Heart left ventricle (tissue), 16 donors: ENCODE data around the gene RTN4RL2. TPM values are rescaled to one million over a fixed set of nuclear protein-coding genes. Genes with fewer than 3 reads are reported as not detected.

ENCODE experiments used
- ATAC-seq, 4 donors: fragments of 200-7000 bp; cut with Tn5 transposase; one replicate each; pipeline ENCODE4 v1.9.1; 2020 to 2022; ENCODE audit warnings: moderate library complexity in 4 of 4, mild to moderate bottlenecking in 3 of 4, moderate number of reproducible peaks in 1 of 4
- DNase-seq, 5 donors: peaks; one replicate each; pipeline ENCODE4 v3.0.0-alpha.2; 2020
- H3K27ac ChIP-seq, 12 donors: fragments of 200-600 bp; sonication (generic) in 4 of 12; one replicate each; pipeline versions ENCODE4 v1.5.0 to v1.8.0; 2016 to 2022; ENCODE audit warnings: mild to moderate bottlenecking in 2 of 12
- H3K27me3 ChIP-seq, 9 donors: fragments of 200-600 bp; sonication (generic) in 2 of 9; one replicate each; pipeline versions ENCODE4 v1.5.1 to v1.8.0; 2016 to 2022; ENCODE audit warnings: mild to moderate bottlenecking in 3 of 9
- H3K36me3 ChIP-seq, 9 donors: fragments of 200-600 bp; sonication (generic) in 2 of 9; one replicate each; pipeline versions ENCODE4 v1.5.0 to v1.8.0; 2018 to 2022; ENCODE audit warnings: mild to moderate bottlenecking in 2 of 9
- H3K4me1 ChIP-seq, 12 donors: fragments of 200-600 bp; sonication (generic) in 4 of 12; one replicate each; pipeline versions ENCODE4 v1.5.0 to v1.8.0; 2016 to 2022; ENCODE audit warnings: mild to moderate bottlenecking in 3 of 12
- H3K4me3 ChIP-seq, 12 donors: fragments of 200-600 bp; sonication (generic) in 4 of 12; one replicate each; pipeline versions ENCODE4 v1.5.0 to v1.8.0; 2017 to 2022; ENCODE audit warnings: mild to moderate bottlenecking in 9 of 12, moderate library complexity in 4 of 12
- H3K9me3 ChIP-seq, 12 donors: fragments of 200-600 bp; sonication (generic) in 4 of 12; one replicate each; pipeline versions ENCODE4 v1.5.0 to v1.8.0; 2016 to 2022; ENCODE audit warnings: mild to moderate bottlenecking in 1 of 12
- POLR2A ChIP-seq, 2 donors: fragments of 450-650 bp; IDR thresholded peaks; one replicate each; pipeline ENCODE4 v1.6.1; 2017; ENCODE audit warnings: antibody characterized with exemption in 2 of 2, mild to moderate bottlenecking in 2 of 2, moderate library complexity in 2 of 2
- WGBS, 4 donors: extraction: QIAGEN DNeasy Blood & Tissue Kit in 2 of 4; methylation state at CpG; one replicate each; pipeline versions ENCODE4 v1.1.5 to v1.1.7; 2013 to 2018; 5-methylcytosine and 5-hydroxymethylcytosine counted together
- intact Hi-C, 10 donors: fragments of 100-400 bp; cut with DNase I; formaldehyde crosslinking; loops; one replicate each; pipeline versions ENCODE4 v1.11.1 to v1.14.2; 2022
- polyA plus RNA-seq, 2 donors: library from polyadenylated mRNA; stranded (reverse); fragments of 200-250 nt; gene quantifications; one replicate each; pipeline ENCODE4 v1.2.3, GENCODE V29; 2013
- total RNA-seq, 9 donors: library from RNA; depleted of rRNA in 2 of 9; stranded (reverse); fragments of >200 nt in 2 of 9; fragmentation: NEBNext Ultra II Directional in 3 of 9; extraction: Animal tissue kit (Norgen Biotek cat#: 25700) in 3 of 9; gene quantifications; one replicate each; pipeline versions ENCODE4 v1.1.0 to v1.2.4, GENCODE V29; 2016 to 2023
- TF ChIP-seq, protein P1 (sequence below), 12 donors: fragments of 200-600 bp; sonication (generic) in 4 of 12; IDR thresholded peaks; one replicate each; pipeline versions ENCODE4 v1.5.0 to v1.8.0; 2018 to 2022; ENCODE audit warnings: antibody characterized with exemption in 12 of 12, mild to moderate bottlenecking in 5 of 12
- donor health status: ischemic (EF 13 %, LVEDD 7.1; RV severe dilation, severe dysfunction).
- donor health status: healthy with polysubstance abuse.
- donor health status: DM: no; HTN: yes; CAD: no.
- donor health status: DM: no; HTN: no; CAD: no.
- donor health status: ischemic (EF 25% LVEDD 6.9; RV normal size, moderate dysfunction).
- donor health status: ischemic (EF 25% LVEDD 5.7; RV mildly dilated, moderate dysfunction).
- donor health status: healthy.
- donor health status: DM: yes; HTN: yes; CAD: no.
- donor health status: ischemic (EF 35%, LVEDD 5.7; RV mildly dilated, moderate dysfunction).
- donor health status: nonischemic (EF 11% LVEDD 7.7; RV severe dilation, severe dysfunction).
- donor health status: DM: yes; HTN: yes; CAD: no.
- donor health status: PGD.
- donor health status: ischemic (EF 29% LVEDD 5.4; RV normal size, mild dysfunction).
- donor health status: nonischemic (EF 23%, LVEDD 6.1; RV moderate dilation, normal function).

RTN4RL2 gene
- total and polyA plus RNA-seq, 11 donors: 0.58 to 2.1 (median 1.1) TPM

DNA sequence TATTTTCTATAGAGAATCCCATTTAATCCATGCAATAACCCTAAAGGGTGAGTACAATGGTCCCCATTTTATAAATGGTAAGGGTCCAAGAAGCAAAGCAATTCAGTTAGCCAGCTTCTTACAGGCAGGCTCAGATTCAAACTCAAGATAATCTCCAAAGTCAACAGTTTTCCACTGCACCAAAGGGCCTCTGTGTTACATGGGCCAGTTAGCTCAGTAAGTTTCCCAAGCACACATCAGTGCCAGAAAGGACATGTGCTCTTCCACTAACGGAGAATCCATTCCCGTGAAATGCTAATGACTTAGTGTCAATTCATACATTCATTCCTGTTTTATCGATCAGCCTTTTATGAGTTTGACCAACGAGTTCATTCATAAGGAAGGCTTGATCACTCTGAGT lies 44.2 kb downstream of the RTN4RL2 start:
- no peak for ATAC-seq
- no peak for DNase-seq
- Histone ChIP-seq H3K27me3 (no peaks in the 10 kb centered on the region), H3K27ac (no peak overlapping the region), H3K36me3 (peaks cover 0 to 25% (median 0%) of the 10 kb centered on the region in 9 donors), H3K9me3 (no peaks in the 10 kb centered on the region), H3K4me1 (peaks cover 0 to 23% (median 10%) of the 10 kb centered on the region in 12 donors), H3K4me3 (no peak overlapping the region)
- TF ChIP-seq POLR2A (IDR thresholded peaks at IDR 0.05): no peak
- TF ChIP-seq, protein P1, sequence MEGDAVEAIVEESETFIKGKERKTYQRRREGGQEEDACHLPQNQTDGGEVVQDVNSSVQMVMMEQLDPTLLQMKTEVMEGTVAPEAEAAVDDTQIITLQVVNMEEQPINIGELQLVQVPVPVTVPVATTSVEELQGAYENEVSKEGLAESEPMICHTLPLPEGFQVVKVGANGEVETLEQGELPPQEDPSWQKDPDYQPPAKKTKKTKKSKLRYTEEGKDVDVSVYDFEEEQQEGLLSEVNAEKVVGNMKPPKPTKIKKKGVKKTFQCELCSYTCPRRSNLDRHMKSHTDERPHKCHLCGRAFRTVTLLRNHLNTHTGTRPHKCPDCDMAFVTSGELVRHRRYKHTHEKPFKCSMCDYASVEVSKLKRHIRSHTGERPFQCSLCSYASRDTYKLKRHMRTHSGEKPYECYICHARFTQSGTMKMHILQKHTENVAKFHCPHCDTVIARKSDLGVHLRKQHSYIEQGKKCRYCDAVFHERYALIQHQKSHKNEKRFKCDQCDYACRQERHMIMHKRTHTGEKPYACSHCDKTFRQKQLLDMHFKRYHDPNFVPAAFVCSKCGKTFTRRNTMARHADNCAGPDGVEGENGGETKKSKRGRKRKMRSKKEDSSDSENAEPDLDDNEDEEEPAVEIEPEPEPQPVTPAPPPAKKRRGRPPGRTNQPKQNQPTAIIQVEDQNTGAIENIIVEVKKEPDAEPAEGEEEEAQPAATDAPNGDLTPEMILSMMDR (IDR thresholded peaks at IDR 0.05): no peak
- intact Hi-C loops: no loop called here
- WGBS, 4 donors: 75 to 93% (median 89%) methylated on average over 4 of the region's 4 CpGs

DNA sequence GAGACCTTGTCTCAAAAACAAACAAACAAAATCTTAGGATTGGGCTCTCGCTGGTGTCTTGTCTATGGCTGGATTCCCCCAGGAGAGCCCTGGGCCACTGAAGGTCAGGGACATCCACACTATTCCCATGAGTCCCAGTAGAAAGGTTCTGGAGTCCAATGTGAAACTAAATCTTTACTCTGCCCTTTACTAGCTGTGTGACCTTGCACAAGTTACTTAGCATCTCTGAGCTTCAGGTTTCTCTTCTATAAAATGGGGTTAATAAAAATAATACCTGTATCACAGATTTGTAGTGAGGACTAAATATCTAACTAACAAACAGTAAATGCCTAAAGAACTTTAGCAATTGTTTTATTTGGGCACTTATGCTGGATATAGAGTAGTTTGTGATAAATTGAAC lies 46.2 kb downstream of the RTN4RL2 start:
- WGBS, 4 donors: 70 to 87% (median 78%) methylated on average over 1 of the region's 1 CpG
- Histone ChIP-seq H3K36me3 (peaks cover 0 to 25% (median 0%) of the 10 kb centered on the region in 9 donors), H3K27me3 (no peaks in the 10 kb centered on the region), H3K9me3 (no peaks in the 10 kb centered on the region), H3K4me1 (peaks cover 0 to 6% (median 0%) of the 10 kb centered on the region in 12 donors), H3K27ac (no peak overlapping the region), H3K4me3 (no peak overlapping the region)
- DNase-seq: no peak
- ATAC-seq: no peak
- no peak for TF ChIP-seq POLR2A (IDR thresholded peaks at IDR 0.05)
- TF ChIP-seq, protein P1 (IDR thresholded peaks at IDR 0.05): no peak
- intact Hi-C loops: no loop called here

DNA sequence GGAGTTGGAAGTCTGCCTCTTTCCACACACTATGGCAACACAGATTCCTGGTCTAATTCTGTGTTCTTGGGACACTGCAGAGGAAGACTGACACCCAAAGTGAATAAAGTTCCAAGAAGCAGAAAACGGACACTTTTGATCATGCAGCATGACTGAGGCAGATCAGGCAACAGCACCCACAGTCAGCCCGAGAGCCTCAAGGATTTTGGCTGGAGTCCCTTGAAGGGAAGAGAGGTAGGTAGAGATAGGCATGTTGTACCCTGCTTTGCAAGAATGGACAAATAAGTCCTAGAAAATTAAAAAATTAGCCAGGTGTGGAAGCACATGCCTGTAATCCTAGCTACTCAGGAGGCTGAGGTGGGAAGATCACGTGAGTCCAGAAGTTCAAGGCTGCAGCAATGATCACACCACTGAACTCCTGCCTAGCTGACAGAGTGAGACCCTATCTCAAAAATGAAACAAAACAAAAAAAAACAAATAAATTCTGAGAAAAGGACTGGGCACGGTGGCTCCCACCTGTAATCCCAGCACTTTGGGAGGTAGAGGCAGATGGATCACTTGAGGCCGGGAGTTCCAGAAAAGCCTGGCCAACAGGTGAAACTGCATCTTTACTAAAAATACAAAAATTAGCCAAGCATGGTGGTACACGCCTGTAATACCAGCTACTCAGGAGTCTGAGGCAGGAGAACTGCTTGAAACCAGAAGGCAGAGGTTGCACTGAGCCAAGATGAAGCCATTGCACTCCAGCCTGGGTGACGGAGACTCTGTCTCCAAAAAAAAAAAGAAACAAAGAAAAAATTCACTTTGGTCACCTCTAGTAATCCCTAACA lies 48.2 kb downstream of the RTN4RL2 start:
- H3K4me3 ChIP-seq: no peak overlapping the region
- TF ChIP-seq, protein P1 (IDR thresholded peaks at IDR 0.05): no peak
- no peak for TF ChIP-seq POLR2A (IDR thresholded peaks at IDR 0.05)
- WGBS, 4 donors: 90 to 95% (median 94%) methylated on average over 7 of the region's 7 CpGs
- no peak for ATAC-seq
- H3K4me1 ChIP-seq: peaks cover 0 to 5% (median 0%) of the 10 kb centered on the region in 12 donors
- DNase-seq: no peak
- intact Hi-C loops: no loop called here
- no peaks in the 10 kb centered on the region for H3K9me3 ChIP-seq
- H3K27ac ChIP-seq: no peak overlapping the region
- H3K36me3 ChIP-seq: peaks cover 0 to 21% (median 0%) of the 10 kb centered on the region in 9 donors
- no peaks in the 10 kb centered on the region for H3K27me3 ChIP-seq

DNA sequence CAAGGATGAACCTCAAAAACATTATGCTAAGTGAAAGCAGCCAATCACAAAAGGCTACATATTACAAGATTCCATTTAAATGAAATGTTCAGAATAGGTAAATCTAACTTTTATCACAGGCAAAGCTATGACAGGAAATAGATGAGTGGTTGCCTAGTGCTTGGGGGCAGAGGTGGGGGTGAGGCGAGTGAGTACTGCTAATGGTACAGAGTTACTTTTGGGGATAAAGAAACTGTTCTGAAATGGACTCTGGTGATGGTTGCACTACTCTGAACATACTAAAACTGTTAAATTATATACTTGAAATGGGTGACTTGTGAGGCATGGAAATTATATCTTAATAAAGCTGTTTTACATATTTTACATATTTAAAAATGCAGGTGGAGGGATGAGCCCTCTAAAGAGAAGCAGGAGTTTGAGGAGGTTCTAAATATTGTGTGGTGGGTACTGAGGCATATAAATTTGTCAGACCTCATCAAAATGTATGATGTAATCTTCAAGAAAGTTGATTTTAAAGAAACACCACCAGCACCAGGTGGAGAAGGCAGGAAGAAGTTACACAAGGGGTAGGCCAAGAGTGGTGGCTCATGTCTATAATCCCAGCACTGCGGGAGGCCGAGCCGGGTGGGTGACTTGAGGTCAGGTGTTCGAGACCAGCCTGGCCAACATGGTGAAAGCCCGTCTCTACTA lies 51.6 kb downstream of the RTN4RL2 start:
- Histone ChIP-seq H3K4me1 (peaks cover 0 to 25% (median 12%) of the 10 kb centered on the region in 12 donors), H3K27me3 (no peaks in the 10 kb centered on the region), H3K4me3 (no peak overlapping the region), H3K27ac (no peak overlapping the region), H3K36me3 (peaks cover 0 to 8% (median 0%) of the 10 kb centered on the region in 9 donors), H3K9me3 (no peaks in the 10 kb centered on the region)
- intact Hi-C loops: loop anchor here in 1 of 10 donors (10.0 kb wide), 1 partner anchor 167 kb away; no protein-coding TSS in a partner anchor
- TF ChIP-seq, protein P1 (IDR thresholded peaks at IDR 0.05): no peak
- no peak for TF ChIP-seq POLR2A (IDR thresholded peaks at IDR 0.05)
- ATAC-seq (no peak), DNase-seq (no peak)
- WGBS, 4 donors: 92 to 94% (median 92%) methylated on average over 6 of the region's 6 CpGs
